Neural progenitor cell (in vitro differentiated cells): ENCODE results near the gene TREM1. TPM values are rescaled to one million over a fixed set of nuclear protein-coding genes. Genes with fewer than 3 reads are reported as not detected.
A peak's percentile ranks its signal among the peaks of the same experiment; 100 is the strongest.

Experiments used
- DNase-seq: peaks from one replicate; pipeline ENCODE4 v3.0.0-alpha.2; 2016; ENCODE audit warnings: low spot score
- H2AFZ ChIP-seq: fragments of 200-600 bp; sonication (generic); replicated peaks from 2 replicates; pipeline ENCODE4 v1.6.1; 2016; ENCODE audit warnings: antibody characterized with exemption
- H3F3A ChIP-seq: fragments of 200-600 bp; sonication (generic); 2 replicates; pipeline ENCODE4 v1.6.1; 2016; ENCODE audit warnings: antibody characterized with exemption, low read depth
- H3K27ac ChIP-seq: fragments of 200-600 bp; sonication (generic); 2 replicates; pipeline ENCODE4 v1.5.1; 2016; ENCODE audit warnings: mild to moderate bottlenecking
- H3K27me3 ChIP-seq: fragments of 200-600 bp; sonication (generic); 2 replicates; pipeline ENCODE4 v1.6.1; 2016; ENCODE audit warnings: mild to moderate bottlenecking, moderate library complexity
- H3K36me3 ChIP-seq: fragments of 200-600 bp; sonication (generic); 2 replicates; pipeline ENCODE4 v1.5.1; 2016
- H3K4me1 ChIP-seq: fragments of 200-600 bp; sonication (generic); 2 replicates; pipeline ENCODE4 v1.6.1; 2016; ENCODE audit warnings: mixed run types
- H3K4me2 ChIP-seq: fragments of 200-600 bp; sonication (generic); 2 replicates; pipeline ENCODE4 v1.6.1; 2016
- H3K4me3 ChIP-seq: fragments of 200-600 bp; sonication (generic); 2 replicates; pipeline ENCODE4 v1.5.1; 2016
- H3K79me2 ChIP-seq: fragments of 200-600 bp; sonication (generic); 2 replicates; pipeline ENCODE4 v1.6.1; 2016; ENCODE audit warnings: low read depth
- H3K9ac ChIP-seq: fragments of 200-600 bp; sonication (generic); 2 replicates; pipeline ENCODE4 v1.6.1; 2016
- H3K9me3 ChIP-seq: fragments of 200-600 bp; sonication (generic); 2 replicates; pipeline ENCODE4 v1.5.1; 2016; ENCODE audit warnings: low read depth
- H4K20me1 ChIP-seq: fragments of 200-600 bp; sonication (generic); 2 replicates; pipeline ENCODE4 v1.6.1; 2016; ENCODE audit warnings: low read depth
- H3K27ac Mint-ChIP-seq: 3 replicates; pipeline ENCODE4 v1.8.0; 2021; ENCODE audit warnings: mixed read lengths
- H3K27me3 Mint-ChIP-seq: 2 replicates; pipeline ENCODE4 v1.8.0; 2022; ENCODE audit warnings: low read depth, mild to moderate bottlenecking, inconsistent platforms, moderate library complexity, mixed read lengths; ENCODE audit not compliant: insufficient read depth
- H3K36me3 Mint-ChIP-seq: 3 replicates; pipeline ENCODE4 v1.8.0; 2021; ENCODE audit warnings: mixed read lengths
- H3K4me1 Mint-ChIP-seq: 3 replicates; pipeline ENCODE4 v1.8.0; 2021; ENCODE audit warnings: mixed read lengths
- H3K4me3 Mint-ChIP-seq: 3 replicates; pipeline ENCODE4 v1.8.0; 2021; ENCODE audit warnings: mild to moderate bottlenecking, moderate library complexity, mixed read lengths
- H3K9me3 Mint-ChIP-seq: 3 replicates; pipeline ENCODE4 v1.8.0; 2020; ENCODE audit warnings: mixed read lengths
- EZH2 ChIP-seq: fragments of 200-600 bp; sonication (generic); IDR thresholded peaks from 2 replicates; pipeline ENCODE4 v1.6.1; 2017; ENCODE audit warnings: antibody characterized with exemption, mild to moderate bottlenecking, moderate library complexity
- EZH2phosphoT487 ChIP-seq: fragments of 200-600 bp; sonication (generic); IDR thresholded peaks from 2 replicates; pipeline ENCODE4 v1.6.1; 2017; ENCODE audit warnings: antibody characterized with exemption
- total RNA-seq: library from RNA; depleted of rRNA; stranded (reverse); fragments of >200 nt; gene quantifications from 2 replicates; pipeline ENCODE4 v1.2.3, GENCODE V29; 2015; ENCODE audit warnings: low replicate concordance
- TF ChIP-seq, protein P1 (sequence below): fragments of 200-600 bp; sonication (generic); IDR thresholded peaks from 2 replicates; pipeline ENCODE4 v1.5.1; 2017; ENCODE audit warnings: antibody characterized with exemption, mild to moderate bottlenecking

TREM1 gene
- total RNA-seq, 1 donor from 2014 or later: not detected

DNA sequence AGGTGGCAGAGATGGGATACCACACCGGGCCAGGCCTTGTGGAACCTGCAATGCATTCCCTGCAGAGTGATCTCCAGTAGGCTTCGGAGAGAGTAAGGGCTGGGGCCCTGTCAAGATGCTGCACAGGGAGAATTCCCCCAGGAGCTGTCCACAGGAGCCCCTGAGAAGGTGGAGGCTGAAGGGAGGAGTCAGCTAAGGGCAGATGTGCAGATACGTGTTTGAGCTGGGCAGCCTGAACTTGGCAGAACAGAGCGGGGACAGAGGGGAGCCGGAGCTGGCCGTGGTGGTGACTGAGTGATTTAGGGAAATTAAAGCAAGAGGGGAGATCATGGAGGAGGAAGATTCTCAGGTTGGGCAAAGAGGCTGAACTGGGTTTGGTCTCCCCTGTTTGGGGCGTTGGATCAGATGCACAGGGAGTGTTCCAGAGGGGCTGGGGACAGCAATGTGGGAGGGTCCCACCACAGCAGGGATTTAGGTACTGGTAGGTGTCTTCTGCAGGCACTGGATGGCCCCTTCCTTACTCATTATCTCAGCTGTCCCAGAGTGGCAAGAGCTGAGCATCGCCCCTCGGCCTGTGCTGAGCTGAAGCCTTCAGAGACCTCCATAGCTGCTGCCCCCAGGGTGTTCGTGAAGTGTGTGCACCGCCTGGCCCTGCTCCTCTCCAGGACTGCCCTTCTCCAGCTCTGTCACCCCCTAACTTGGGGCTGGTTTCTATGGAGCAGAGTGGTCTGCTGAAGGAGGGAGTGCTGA lies 45.1 kb upstream of the TREM1 start:
- peaks cover 6% of the 10 kb centered on the region for H3K27me3 ChIP-seq
- Mint-ChIP-seq H3K4me3 (no peak overlapping the region), H3K27me3 (peaks cover 17% of the 10 kb centered on the region), H3K4me1 (peaks cover 9% of the 10 kb centered on the region), H3K36me3 (no peaks in the 10 kb centered on the region), H3K27ac (no peak overlapping the region), H3K9me3 (no peaks in the 10 kb centered on the region)
- no peaks in the 10 kb centered on the region for H3K36me3 ChIP-seq
- H4K20me1 ChIP-seq: no peaks in the 10 kb centered on the region
- no peak for TF ChIP-seq EZH2phosphoT487
- TF ChIP-seq, protein P1, sequence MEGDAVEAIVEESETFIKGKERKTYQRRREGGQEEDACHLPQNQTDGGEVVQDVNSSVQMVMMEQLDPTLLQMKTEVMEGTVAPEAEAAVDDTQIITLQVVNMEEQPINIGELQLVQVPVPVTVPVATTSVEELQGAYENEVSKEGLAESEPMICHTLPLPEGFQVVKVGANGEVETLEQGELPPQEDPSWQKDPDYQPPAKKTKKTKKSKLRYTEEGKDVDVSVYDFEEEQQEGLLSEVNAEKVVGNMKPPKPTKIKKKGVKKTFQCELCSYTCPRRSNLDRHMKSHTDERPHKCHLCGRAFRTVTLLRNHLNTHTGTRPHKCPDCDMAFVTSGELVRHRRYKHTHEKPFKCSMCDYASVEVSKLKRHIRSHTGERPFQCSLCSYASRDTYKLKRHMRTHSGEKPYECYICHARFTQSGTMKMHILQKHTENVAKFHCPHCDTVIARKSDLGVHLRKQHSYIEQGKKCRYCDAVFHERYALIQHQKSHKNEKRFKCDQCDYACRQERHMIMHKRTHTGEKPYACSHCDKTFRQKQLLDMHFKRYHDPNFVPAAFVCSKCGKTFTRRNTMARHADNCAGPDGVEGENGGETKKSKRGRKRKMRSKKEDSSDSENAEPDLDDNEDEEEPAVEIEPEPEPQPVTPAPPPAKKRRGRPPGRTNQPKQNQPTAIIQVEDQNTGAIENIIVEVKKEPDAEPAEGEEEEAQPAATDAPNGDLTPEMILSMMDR: no peak
- TF ChIP-seq EZH2: no peak
- no peaks in the 10 kb centered on the region for H3F3A ChIP-seq
- H3K4me1 ChIP-seq: no peaks in the 10 kb centered on the region
- H3K9ac ChIP-seq: no peak overlapping the region
- no peaks in the 10 kb centered on the region for H3K79me2 ChIP-seq
- no peak for DNase-seq
- H2AFZ ChIP-seq: no peak overlapping the region
- H3K4me2 ChIP-seq: no peak overlapping the region
- H3K4me3 ChIP-seq: no peak overlapping the region
- no peaks in the 10 kb centered on the region for H3K9me3 ChIP-seq
- no peak overlapping the region for H3K27ac ChIP-seq

DNA sequence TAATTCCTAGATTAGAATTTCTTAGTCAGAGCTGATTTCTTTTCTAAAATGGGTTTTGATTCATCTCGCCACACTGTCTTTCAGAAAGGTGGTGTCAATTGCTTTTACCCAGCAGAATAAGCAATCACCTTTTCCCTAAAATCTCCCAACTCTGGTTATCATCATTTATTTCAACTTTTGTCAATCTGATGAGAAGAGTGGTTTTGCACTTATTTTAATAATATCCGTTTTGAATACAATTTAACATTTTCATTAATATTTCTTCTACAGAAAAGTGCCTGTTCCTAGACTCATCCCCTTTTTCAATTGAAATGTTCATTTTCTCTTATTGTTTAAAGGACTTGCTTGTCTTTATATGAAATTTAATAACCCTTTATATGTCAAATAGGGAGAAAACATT lies 40.7 kb upstream of the TREM1 start:
- no peaks in the 10 kb centered on the region for H3K9me3 Mint-ChIP-seq
- no peaks in the 10 kb centered on the region for H3K36me3 Mint-ChIP-seq
- H3K27me3 Mint-ChIP-seq: peaks cover 4% of the 10 kb centered on the region
- DNase-seq: no peak
- Histone ChIP-seq H4K20me1 (no peaks in the 10 kb centered on the region), H2AFZ (no peak overlapping the region), H3K27me3 (peaks cover 27% of the 10 kb centered on the region), H3F3A (no peaks in the 10 kb centered on the region), H3K4me3 (no peak overlapping the region), H3K9me3 (no peaks in the 10 kb centered on the region), H3K79me2 (no peaks in the 10 kb centered on the region), H3K27ac (no peak overlapping the region), H3K4me2 (no peak overlapping the region), H3K4me1 (no peaks in the 10 kb centered on the region), H3K36me3 (no peaks in the 10 kb centered on the region), H3K9ac (no peak overlapping the region)
- H3K4me1 Mint-ChIP-seq: no peaks in the 10 kb centered on the region
- H3K4me3 Mint-ChIP-seq: no peak overlapping the region
- TF ChIP-seq, protein P1: no peak
- no peak for TF ChIP-seq EZH2
- no peak for TF ChIP-seq EZH2phosphoT487
- no peak overlapping the region for H3K27ac Mint-ChIP-seq

DNA sequence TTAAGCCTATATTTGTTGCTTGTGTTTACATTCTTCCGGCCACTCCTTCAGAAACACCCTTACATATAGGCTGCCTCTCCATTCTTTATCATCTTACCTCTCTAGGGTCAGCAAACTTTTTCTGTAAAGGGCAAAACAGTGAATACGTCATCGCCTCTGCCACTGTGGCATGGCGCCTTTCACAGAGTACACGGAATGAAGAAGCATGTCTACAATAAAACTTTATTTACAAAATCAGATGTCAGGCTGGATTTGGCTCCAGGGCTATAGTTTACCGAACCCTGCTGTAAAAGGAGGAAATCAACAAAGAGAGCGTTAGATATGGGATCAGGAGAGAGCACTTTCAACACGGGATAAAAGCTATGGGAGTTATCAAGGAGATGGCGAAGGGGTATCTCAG lies 39.6 kb upstream of the TREM1 start:
- Mint-ChIP-seq H3K36me3 (no peaks in the 10 kb centered on the region), H3K27me3 (no peaks in the 10 kb centered on the region), H3K4me1 (no peaks in the 10 kb centered on the region), H3K9me3 (no peaks in the 10 kb centered on the region), H3K4me3 (no peak overlapping the region), H3K27ac (no peak overlapping the region)
- Histone ChIP-seq H3K9me3 (no peaks in the 10 kb centered on the region), H3K27me3 (peaks cover 27% of the 10 kb centered on the region), H2AFZ (peak overlapping the region; percentile 55), H3K4me2 (no peak overlapping the region), H3F3A (no peaks in the 10 kb centered on the region), H4K20me1 (no peaks in the 10 kb centered on the region), H3K36me3 (no peaks in the 10 kb centered on the region), H3K79me2 (no peaks in the 10 kb centered on the region), H3K27ac (no peak overlapping the region), H3K4me3 (no peak overlapping the region), H3K4me1 (no peaks in the 10 kb centered on the region), H3K9ac (no peak overlapping the region)
- TF ChIP-seq, protein P1: no peak
- TF ChIP-seq EZH2phosphoT487 (no peak), EZH2 (no peak)
- no peak for DNase-seq
